Medulla oblongata (tissue), 1 donor: ENCODE data around the gene NECAP2.
A peak's percentile ranks its signal among the peaks of the same experiment; 100 is the strongest.

Source experiments
- DNase-seq: peaks from one replicate; pipeline ENCODE4 v3.0.0-alpha.2; 2015; ENCODE audit errors: extremely low spot score

NECAP2 gene, protein sequence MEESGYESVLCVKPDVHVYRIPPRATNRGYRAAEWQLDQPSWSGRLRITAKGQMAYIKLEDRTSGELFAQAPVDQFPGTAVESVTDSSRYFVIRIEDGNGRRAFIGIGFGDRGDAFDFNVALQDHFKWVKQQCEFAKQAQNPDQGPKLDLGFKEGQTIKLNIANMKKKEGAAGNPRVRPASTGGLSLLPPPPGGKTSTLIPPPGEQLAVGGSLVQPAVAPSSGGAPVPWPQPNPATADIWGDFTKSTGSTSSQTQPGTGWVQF

GRCh38 chr1:16440470-16441281 is at the start of gene NECAP2:
Gene NECAP2 (plus strand): TSS chr1:16440724. CDS start chr1:16440762, 38 bp downstream.
- DNase-seq = peak; percentile 91

DNA sequence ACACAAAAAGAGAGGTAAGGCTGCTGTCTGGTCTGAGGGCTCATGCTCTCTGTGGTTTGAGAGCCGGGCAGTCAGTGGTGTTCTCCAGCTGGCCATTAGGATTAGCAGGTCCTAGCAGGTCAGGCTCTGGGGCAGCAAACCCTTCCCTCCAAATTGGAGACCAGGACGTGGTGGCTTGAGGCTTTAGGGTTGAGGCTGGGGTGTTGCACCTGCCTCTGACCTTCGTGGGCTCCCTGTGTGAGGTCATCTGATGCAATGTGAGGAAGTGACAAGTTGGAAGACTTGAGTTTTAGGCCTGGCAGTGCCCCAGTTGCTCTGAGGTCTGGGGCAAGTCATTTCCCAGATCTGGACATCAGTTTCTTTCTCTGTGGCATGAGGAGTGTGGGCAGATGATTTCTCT is 49.1 kb upstream of the NECAP2 start:
- DNase-seq = no peak

- DNase-seq = no peak
These were observed 47.6 kb upstream of the NECAP2 start for GRCh38 chr1:16392740-16393569.

GRCh38 chr1:16393570-16394521 is 46.7 kb upstream of the NECAP2 start:
- DNase-seq = peak; percentile 76

DNA sequence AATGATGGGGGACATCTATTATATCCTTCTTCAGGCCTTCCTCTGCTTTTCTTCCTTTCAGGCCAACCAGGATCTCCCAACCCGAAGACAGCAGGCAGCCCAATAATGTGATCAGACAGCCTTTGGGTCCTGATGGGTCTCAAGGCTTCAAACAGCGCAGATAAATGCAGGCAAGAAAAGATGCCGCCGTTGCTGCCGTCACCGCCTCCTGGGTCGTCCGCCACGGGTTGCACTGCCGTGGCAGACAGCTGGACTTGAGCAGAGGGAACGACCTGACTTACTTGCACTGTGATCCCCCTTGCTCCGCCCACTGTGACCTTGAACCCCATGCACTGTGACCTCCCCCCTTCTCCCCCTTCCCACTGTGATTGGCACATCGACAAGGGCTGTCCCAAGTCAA is 45.5 kb upstream of the NECAP2 start:
- no peak for DNase-seq

GRCh38 chr1:16396591-16396990 is 43.9 kb upstream of the NECAP2 start:
- no peak for DNase-seq

DNA sequence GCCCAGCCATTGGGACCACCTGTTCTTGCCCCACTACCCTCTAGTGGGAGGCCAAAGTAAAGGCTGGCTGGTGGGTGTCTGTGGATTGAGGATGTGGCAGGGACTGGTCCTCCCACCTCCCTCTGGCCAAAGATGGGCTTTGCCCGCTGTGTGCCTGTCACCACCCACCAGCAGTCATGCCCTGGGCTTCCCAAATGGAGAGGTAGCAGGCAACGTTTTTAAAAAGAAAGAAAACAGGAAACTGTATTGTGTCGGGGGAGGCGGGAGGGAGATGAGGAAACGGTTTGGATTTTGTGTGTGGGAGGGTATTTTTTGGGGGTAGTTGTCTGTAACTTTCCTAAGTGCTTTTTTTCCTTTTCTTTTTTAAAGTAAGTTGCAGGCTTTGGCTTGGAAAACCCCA is 43.4 kb upstream of the NECAP2 start:
- DNase-seq = no peak

- no peak for DNase-seq
These were observed 42.1 kb upstream of the NECAP2 start for GRCh38 chr1:16398371-16398953.

DNA sequence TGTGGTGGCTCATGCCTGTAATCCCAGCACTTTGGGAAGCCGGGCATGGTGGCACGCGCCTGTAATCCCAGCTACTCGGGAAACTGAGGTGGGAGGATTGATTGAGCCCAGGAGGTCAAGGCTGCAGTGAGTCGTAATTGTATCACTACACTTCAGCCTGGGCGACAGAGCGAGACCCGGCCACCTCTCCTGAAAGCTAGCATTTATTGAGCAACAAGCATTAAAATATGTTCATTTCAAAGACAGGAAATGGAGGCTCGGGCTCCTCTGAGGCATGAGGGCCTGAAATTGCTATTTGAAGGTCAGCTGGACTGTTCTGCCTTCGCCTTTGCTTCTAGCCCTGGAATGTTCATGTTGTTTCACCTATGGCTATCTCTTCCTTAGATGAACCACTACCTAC is 37.8 kb upstream of the NECAP2 start:
- DNase-seq = no peak

GRCh38 chr1:16405441-16405840 is 35.1 kb upstream of the NECAP2 start:
- no peak for DNase-seq

GRCh38 chr1:16406868-16407267 is 33.7 kb upstream of the NECAP2 start:
- no peak for DNase-seq

GRCh38 chr1:16409536-16410152 is 30.9 kb upstream of the NECAP2 start:
- no peak for DNase-seq

DNA sequence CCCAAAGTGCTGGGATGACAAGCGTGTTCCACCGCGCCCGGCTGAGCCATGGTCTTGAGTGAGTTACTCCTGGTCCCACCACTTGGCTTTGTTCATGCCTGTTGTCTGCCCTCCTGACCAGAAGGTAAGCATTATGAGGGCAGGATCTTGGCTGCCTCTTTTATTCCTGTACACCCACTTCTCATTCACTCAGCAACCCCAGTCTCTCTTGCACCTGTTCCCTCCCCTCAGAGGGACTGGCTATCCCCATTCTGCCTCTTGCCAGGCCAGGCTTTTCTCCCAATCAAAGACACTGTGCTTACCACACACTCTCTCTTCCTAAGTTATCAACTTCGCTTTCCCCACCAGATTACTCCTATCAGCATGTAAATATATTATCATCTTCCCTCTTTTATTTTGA is 29.7 kb upstream of the NECAP2 start:
- DNase-seq = no peak

GRCh38 chr1:16413191-16413590 is 27.3 kb upstream of the NECAP2 start:
- no peak for DNase-seq

GRCh38 chr1:16418823-16419425 is 21.6 kb upstream of the NECAP2 start:
- DNase-seq = no peak

GRCh38 chr1:16420424-16421118 is 20.0 kb upstream of the NECAP2 start:
- no peak for DNase-seq

- DNase-seq = no peak
These were observed 19.3 kb upstream of the NECAP2 start for GRCh38 chr1:16421201-16421600.

DNA sequence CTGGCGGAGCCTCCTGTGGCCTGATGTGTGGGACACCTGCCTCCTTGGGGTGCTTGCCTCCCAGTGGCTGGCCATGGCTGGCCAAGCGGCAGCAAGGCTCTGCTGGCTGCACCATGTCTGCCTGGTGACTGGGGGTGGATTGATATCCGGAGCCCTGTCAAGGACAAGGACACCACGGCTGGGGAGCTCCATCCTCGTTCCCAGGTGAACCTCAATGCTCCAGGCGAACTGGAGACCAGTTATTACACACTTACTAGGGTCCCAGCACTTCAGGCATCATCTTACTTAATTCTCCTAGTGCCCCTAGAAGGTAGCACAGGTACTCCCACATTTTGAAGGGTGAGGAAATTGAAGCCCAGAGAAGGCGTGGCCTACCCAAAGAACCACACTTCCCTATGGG is 18.5 kb upstream of the NECAP2 start:
- DNase-seq = no peak
